ENCODE results near the gene SEL1L2.

The SEL1L2 gene

DNA sequence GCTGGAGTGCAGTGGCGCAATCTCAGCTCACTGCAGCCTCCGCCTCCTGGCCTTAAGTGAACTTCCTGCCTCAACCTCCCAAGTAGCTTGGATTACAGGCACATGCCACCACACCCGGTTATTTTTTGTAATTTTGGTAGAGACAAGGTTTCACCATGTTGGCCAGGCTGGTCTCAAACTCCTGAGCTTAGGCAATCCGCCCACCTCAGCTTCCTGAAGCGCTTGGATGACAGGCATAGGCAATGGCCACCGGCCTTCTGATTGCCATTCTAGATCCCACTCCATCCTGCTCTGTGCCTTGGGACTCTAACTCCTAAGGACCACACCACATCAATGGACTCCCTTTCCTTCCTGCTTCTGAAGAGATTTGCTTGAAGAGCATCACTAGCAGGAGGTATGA is 60.6 kb downstream of the SEL1L2 start:
- no peak for DNase-seq

DNA sequence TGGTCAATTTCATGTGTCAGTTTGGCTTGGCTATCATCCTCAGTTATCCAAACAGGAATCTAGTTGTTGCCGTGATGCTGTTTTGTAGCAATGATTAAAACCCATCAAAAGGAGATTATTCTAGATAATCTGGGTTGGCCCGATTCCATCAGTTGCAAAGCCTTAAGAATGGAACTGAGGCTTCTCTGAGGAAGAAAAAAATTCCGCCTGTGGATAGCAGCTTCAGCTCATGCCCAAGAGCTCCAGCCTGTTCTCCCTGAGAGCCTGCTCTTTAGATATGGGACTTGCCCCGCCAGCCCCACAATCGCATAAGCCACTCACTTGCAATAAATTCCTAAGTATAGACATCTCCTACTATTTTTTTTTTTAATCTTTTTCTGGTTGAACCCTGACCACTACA is 61.5 kb downstream of the SEL1L2 start:
- no peak for DNase-seq

DNA sequence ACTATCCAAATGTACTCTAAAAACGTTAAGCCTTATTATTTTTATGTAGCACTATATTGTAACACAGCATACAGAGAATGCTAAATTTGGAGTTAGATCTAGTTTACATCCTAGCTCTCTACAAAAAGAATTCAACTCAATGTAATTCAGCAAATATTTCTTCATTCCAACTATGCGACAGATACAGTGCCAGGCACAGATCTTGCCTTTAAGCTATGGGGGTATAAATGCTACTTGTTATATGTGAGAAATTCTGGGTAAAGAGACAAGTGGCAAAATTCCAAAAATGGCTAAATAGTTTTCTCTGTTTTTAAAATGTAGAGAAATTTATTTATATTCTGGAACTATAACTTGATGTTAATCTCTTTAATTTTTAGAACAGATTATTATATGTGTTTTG is 63.2 kb downstream of the SEL1L2 start:
- DNase-seq, result no peak

- no peak for DNase-seq
These were observed 68.2 kb downstream of the SEL1L2 start for GRCh38 chr20:13922241-13922640.

GRCh38 chr20:13915284-13915683 is 75.1 kb downstream of the SEL1L2 start:
- no peak for DNase-seq

DNA sequence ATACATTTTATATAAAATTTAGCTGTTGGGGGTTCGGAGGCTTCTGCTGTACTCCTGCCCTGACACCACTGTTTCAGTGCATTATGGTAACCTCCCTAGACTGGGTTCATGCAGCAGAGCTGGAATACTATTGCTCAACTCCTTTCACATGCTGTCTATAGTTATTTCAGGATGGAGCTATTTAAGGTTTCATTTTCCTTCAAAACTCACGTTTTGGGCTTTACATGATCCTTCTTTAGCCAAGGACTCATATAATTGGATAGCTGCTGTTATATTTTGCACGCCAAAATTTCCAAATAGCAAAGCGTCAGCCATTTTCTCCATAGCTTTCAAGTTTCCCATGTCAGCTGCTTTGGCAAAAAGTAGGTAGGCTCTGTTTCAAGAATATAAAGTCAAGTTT is 76.8 kb downstream of the SEL1L2 start:
- DNase-seq, result no peak

GRCh38 chr20:13913131-13913530 is 77.3 kb downstream of the SEL1L2 start:
- no peak for DNase-seq

GRCh38 chr20:13910492-13910891 is 79.9 kb downstream of the SEL1L2 start:
- DNase-seq, result no peak

- no peak for DNase-seq
These were observed 81.3 kb downstream of the SEL1L2 start for GRCh38 chr20:13909067-13909466.

DNA sequence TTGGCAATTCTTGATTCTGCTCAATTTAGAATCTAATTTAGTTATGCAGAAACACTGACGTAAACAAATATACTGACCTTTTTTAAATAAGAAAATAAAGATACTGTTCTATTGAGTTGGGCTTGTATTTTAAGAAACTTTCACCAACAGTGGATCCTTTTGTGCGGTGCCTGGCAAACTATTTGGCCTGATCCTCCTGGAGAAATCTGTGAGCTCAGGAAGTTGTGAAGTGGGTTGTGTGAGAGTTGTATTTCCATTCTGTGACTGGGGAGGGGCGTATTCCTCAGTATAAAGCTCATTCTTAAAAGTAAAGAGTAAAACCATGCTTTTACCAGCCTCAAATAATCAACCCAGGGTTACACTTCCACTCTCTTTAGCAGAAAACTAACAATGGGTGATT is 85.6 kb downstream of the SEL1L2 start:
- DNase-seq, result no peak

- DNase-seq, result no peak
These were observed 89.9 kb downstream of the SEL1L2 start for GRCh38 chr20:13900496-13900895.

GRCh38 chr20:13898012-13898612 is 92.3 kb downstream of the SEL1L2 start:
- no peak for DNase-seq

GRCh38 chr20:13891575-13891974 is 98.8 kb downstream of the SEL1L2 start:
- DNase-seq, result no peak

GRCh38 chr20:13884803-13885202 is 105.6 kb downstream of the SEL1L2 start:
- DNase-seq, result no peak

DNA sequence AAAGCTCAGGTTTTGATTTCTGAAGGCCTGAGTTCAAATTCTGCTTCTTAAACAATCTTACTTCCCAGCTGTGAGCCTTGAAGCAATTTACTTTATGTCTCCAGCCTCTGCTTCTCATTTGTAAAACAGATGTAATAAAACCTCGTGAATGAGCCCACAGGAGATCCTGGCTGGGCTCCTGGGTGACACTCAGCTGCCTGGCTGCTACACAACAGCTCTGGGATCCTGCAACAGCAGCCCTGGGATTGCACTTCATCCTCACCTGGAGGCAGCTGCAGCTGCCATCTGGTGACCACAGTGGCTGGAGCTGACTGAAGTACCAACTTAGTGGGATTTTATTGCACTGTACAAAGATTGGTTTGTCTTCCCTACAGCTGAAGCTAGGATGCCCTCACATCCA is 107.0 kb downstream of the SEL1L2 start:
- DNase-seq, result no peak

DNA sequence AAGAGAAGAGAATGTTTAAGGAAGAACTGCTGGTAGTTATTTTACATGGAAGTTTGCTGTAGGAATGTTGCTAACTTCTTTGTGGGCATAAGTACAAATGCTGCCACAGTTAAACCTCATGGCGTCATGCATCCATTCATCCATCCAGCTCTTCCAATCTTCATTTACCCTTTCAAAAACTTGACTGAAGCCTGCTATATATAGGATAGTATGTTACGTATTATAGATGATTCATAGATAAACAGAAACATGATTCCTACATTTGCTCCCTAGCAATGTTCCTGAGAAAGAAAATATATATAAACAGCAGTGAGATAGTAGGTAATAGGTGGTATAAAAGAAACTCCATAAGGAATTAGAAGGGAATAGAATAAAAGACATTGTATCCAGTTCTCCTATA is 111.8 kb downstream of the SEL1L2 start:
- DNase-seq, result no peak

GRCh38 chr20:13877793-13878192 is 112.6 kb downstream of the SEL1L2 start:
- no peak for DNase-seq

DNA sequence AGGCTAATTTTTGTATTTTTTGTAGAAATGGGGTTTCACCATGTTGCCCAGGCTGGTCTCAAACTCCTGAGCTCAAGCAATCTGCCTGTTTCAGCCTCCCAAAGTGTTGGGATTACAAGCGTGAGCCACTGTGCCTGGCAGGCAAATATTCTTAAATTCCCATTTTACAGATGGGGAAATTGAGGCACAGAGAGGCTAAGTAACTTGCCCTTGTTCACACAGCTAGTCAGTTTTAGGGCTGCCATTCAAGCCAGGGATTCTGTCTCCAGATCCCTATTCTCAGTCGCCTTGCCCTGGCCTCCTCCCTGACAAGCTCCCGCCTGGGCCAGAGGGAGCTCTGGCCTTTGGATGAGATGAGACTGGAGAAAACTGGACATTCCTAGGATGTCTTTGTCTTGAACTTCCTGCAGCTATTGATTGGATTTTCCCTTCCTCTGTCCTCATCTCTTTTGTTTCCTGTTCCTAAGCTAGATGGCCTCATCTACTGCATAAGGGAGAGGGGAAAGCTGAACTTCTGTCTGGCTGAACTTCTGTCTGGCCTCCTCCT is 115.1 kb downstream of the SEL1L2 start:
- no peak for DNase-seq

DNA sequence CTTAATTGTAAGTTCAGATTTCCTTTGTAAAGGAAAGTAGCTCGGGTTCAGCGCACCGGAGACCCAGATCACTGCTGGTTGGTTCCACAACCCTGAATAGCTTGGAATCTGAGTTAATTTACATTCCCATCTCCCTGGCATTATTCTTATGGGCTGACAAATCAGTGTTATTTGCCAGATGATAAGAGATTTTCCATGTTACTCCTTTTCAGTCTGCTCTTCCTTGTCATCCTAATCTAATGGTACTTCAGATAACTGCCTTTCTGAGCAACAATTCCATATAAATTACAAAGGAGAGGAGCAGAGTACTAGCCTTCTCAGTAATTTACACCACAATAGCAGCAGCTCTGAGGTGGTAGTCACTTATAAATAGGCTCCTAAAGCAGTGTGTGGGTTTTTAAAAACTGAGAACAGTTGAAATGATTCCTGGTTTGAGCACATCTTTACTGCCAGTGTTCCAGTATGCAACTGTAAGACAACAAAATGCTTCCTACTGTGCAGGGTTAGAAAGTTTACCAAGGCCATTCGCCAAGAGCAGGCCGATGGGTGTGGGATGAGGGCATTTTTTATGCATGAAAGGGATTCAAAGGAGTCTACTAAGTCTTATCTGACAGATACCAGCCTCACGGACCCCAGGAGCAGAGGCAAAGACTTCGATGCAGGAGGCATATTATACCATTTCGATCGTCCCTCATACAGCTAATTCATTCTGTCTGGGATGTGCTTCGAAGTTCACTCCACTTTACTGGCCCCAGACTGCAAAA is 115.8 kb downstream of the SEL1L2 start:
- DNase-seq, result no peak

DNA sequence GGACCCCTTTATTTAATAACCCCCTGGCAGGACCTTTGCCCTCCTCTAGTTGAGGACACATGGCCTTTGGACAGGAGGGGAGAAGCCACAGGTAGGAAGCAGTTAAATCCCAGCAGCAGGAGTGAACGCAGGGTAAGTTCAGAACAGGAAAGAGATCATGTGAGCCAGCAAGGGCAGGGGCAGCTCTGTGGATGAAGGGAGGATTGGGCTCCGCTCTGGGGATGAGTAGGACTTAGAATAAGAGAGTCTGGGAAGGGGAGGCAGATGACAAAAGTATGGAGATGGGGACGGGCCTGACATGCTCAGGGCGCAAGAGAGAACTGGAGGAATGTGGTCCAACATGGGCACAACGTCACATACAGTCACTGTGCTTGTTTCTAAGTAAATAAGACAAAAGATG is 116.6 kb downstream of the SEL1L2 start:
- DNase-seq, result no peak

- DNase-seq, result no peak
These were observed 120.2 kb downstream of the SEL1L2 start for GRCh38 chr20:13870170-13870748.

DNA sequence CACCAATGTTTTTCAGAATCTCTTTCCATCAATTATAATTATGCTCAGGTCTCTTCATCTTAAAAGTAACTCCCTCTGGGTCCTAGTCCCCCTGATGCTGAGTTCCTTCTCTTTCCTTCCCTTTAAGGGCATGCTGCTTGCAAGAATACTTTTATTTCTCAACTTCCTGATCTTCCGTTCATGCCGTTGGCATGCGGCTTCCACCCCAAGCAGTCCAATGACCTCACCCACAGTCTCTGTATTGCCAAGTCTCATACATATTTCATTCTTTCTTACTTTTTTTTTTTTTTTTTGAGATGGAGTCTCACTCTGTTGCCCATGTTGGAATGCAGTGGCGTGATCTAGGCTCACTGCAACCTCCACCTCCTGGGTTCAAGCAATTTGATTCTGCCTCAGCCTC is 122.1 kb downstream of the SEL1L2 start:
- DNase-seq, result no peak

DNA sequence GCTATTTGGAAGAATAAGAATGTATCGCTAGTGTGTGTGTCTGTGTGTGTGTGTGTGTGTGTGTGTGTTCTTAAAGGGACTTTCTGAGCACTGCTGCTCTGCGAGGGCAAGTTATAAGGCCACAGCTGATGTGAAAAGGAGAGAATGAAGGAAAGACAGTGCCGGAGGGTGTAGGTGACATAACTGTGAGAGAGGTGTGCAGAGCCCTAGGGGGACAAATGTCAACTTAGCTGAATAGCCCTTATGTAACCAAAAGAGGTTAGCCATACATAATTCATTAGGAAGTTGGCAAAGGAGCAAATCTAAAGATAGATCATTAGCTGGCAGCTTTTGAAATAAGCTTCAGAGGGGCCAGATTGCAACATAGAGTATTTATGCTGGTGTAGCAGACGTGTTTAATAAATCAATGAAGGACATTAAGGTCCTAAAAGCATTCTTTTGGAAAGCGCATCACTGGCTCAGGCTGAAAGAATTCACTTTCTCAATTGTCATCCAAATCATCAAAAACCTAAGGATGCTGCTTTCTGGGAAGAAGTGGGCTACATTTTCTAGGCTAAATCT is 124.5 kb downstream of the SEL1L2 start:
- DNase-seq, result no peak

DNA sequence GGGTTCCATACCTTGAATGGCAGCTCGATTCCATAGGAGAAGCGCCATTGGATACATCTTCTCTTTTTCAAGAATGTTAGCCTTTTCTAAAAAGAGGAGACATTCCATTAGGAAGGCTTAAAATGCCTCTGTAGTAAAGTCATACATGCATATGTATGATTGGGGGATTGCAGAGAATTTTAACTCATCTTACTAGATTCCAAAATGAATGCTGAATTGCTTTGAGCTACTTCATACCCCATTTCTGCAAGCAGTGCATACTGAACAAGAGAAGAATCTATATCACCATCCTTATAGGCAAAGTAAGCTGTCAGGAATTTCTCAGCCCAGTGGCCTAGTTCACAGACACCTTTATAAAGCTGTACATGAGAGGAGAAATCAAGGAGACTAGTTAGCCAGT is 125.3 kb downstream of the SEL1L2 start:
- DNase-seq, result no peak

Data from stimulated activated CD4-positive, alpha-beta T cell treated with anti-CD3 and anti-CD28 coated beads, Interleukin-12 subunit alpha, Interleukin-12 subunit beta, amount 100 ng/mL, for 4 hours (primary cell).